Keratinocyte (primary cell): ENCODE measurements around the gene PRODH. TPM values are rescaled to one million over a fixed set of nuclear protein-coding genes. Genes with fewer than 3 reads are reported as not detected.

Source experiments
- DNase-seq: peaks from one replicate; pipeline ENCODE4 v3.0.0-alpha.2; 2011; ENCODE audit warnings: low read depth, missing footprints, low spot score
- FAIRE-seq: peaks from 2 replicates; lab custom pipeline; 2011; peaks lifted over from hg19 to GRCh38; lab: Jason Lieb, UNC
- H2AFZ ChIP-seq: 2 replicates; pipeline ENCODE4 v1.6.0; 2012; ENCODE audit warnings: low read length, control low read depth, inconsistent platforms; ENCODE audit not compliant: control insufficient read depth
- H3K27ac ChIP-seq: 2 replicates; pipeline ENCODE4 v1.5.1; 2011; ENCODE audit warnings: low read length; ENCODE audit not compliant: control insufficient read depth, insufficient read depth
- H3K27me3 ChIP-seq: 3 replicates; pipeline ENCODE4 v1.6.0; 2011; ENCODE audit warnings: low read length; ENCODE audit not compliant: control insufficient read depth, insufficient read depth; ENCODE audit errors: extremely low read depth
- H3K36me3 ChIP-seq, 2 experiments: 2 replicates in 1 of 2; 3 replicates in 1 of 2; pipeline ENCODE4 v1.5.1; 2011; ENCODE audit warnings: low read length in 2 of 2, mild to moderate bottlenecking in 1 of 2; ENCODE audit not compliant: control insufficient read depth in 2 of 2, insufficient read depth in 2 of 2; ENCODE audit errors: extremely low read depth in 1 of 2
- H3K4me1 ChIP-seq: 3 replicates; pipeline ENCODE4 v1.5.1; 2011; ENCODE audit warnings: low read length; ENCODE audit not compliant: control insufficient read depth, insufficient read depth; ENCODE audit errors: extremely low read depth
- H3K4me2 ChIP-seq: 3 replicates; pipeline ENCODE4 v1.6.0; 2011; ENCODE audit warnings: low read depth, low read length; ENCODE audit not compliant: control insufficient read depth, insufficient read depth; ENCODE audit errors: extremely low read depth
- H3K4me3 ChIP-seq, 3 experiments: fragments of 200-600 bp in 1 of 3; sonication (generic) in 1 of 3; 2 replicates in 2 of 3; 3 replicates in 1 of 3; pipeline ENCODE4 v1.5.1; 2011 to 2016; ENCODE audit warnings: low read length in 3 of 3, mild to moderate bottlenecking in 3 of 3, control low read depth in 2 of 3, inconsistent platforms in 1 of 3, low read depth in 1 of 3, mixed read lengths in 1 of 3, mixed run types in 1 of 3, moderate library complexity in 1 of 3; ENCODE audit not compliant: control insufficient read depth in 2 of 3, insufficient read depth in 2 of 3; ENCODE audit errors: extremely low read depth in 1 of 3
- H3K79me2 ChIP-seq: 2 replicates; pipeline ENCODE4 v1.6.0; 2012; ENCODE audit warnings: low read length; ENCODE audit not compliant: control insufficient read depth, insufficient read depth
- H3K9ac ChIP-seq: 3 replicates; pipeline ENCODE4 v1.6.0; 2011; ENCODE audit warnings: low read length; ENCODE audit not compliant: control insufficient read depth, insufficient read depth; ENCODE audit errors: extremely low read depth
- H3K9me1 ChIP-seq: 3 replicates; pipeline ENCODE4 v1.6.0; 2011; ENCODE audit warnings: low read length; ENCODE audit not compliant: control insufficient read depth, insufficient read depth; ENCODE audit errors: extremely low read depth
- H3K9me3 ChIP-seq: 2 replicates; pipeline ENCODE4 v1.5.1; 2012; ENCODE audit warnings: low read depth, low read length; ENCODE audit not compliant: control insufficient read depth
- H4K20me1 ChIP-seq: 3 replicates; pipeline ENCODE4 v1.6.0; 2011; ENCODE audit warnings: low read length; ENCODE audit not compliant: control insufficient read depth, insufficient read depth; ENCODE audit errors: extremely low read depth
- CTCF ChIP-seq, 3 experiments: IDR thresholded peaks in 1 of 3; conservative IDR thresholded peaks in 1 of 3; optimal IDR thresholded peaks in 1 of 3; 2 replicates in 2 of 3; 3 replicates in 1 of 3; pipeline versions ENCODE3 to v1.5.1; 2011; ENCODE audit warnings: low read length in 3 of 3, mild to moderate bottlenecking in 3 of 3, moderate library complexity in 2 of 3, control low read depth in 1 of 3, inconsistent platforms in 1 of 3; ENCODE audit not compliant: insufficient read depth in 2 of 3; ENCODE audit errors: extremely low read depth in 1 of 3
- EZH2 ChIP-seq: IDR thresholded peaks from one replicate; pipeline ENCODE4 v1.6.1; 2012; ENCODE audit warnings: inconsistent platforms, mild to moderate bottlenecking, low read length, moderate library complexity
- dilution Hi-C: fragments of 300-500 bp; cut with MboI; formaldehyde crosslinking; loops from one replicate; pipeline ENCODE4 v1.7.0; 2020; ENCODE audit warnings: low sequenced_read_pairs; ENCODE audit not compliant: extremely low pct_ligation_motif_present
- polyA minus RNA-seq, 3 experiments: library from RNA; depleted of rRNA, polyadenylated mRNA; stranded (reverse); fragments of >200 nt; gene quantifications; 1 replicate in 1 of 3; 2 replicates in 1 of 3; 3 replicates in 1 of 3; pipeline ENCODE4 v1.2.3, GENCODE V29; 2011
- polyA plus RNA-seq, 5 experiments: library from polyadenylated mRNA; depleted of rRNA in 3 of 5; stranded (reverse) in 3 of 5; stranded (forward) in 1 of 5; unstranded in 1 of 5; fragments of >200 nt; gene quantifications; 1 replicate in 1 of 5; 2 replicates in 3 of 5; 3 replicates in 1 of 5; pipeline versions ENCODE4 v1.2.1 to v1.2.3, GENCODE V29; 2011 to 2012; ENCODE audit warnings: missing spikeins in 2 of 5, low read depth in 1 of 5, low replicate concordance in 1 of 5

PRODH gene
- polyA plus RNA-seq (6.7 to 36.1 TPM (median 12.3 TPM) in 3 replicates), polyA minus RNA-seq (8.7 to 22.1 TPM (median 11.3 TPM) in 3 replicates)
- polyA plus RNA-seq (2011; ENCODE audit: low read depth): 13.9 TPM
- 3.7 and 8.6 TPM in 2 replicates for polyA plus RNA-seq (2011; cell fraction: cytosol; rRNA removed)
- polyA plus RNA-seq (2011; cell fraction: nucleus; rRNA removed): 44.5 and 65.8 TPM in 2 replicates
- polyA plus RNA-seq (2012; ENCODE audit: low replicate concordance): 5.7 and 24.0 TPM in 2 replicates
- 15.5 TPM for polyA minus RNA-seq (2011; cell fraction: cytosol; rRNA and poly(A)+ RNA removed)
- polyA minus RNA-seq (2011; cell fraction: nucleus; rRNA and poly(A)+ RNA removed): 14.8 and 18.3 TPM in 2 replicates

- Histone ChIP-seq H3K79me2 (no peaks in the 10 kb centered on the region), H3K4me2 (no peak within 1 kb of the TSS), H3K36me3 (no peaks in the 10 kb centered on the region), H3K9me1 (no peaks in the 10 kb centered on the region), H2AFZ (no peak within 1 kb of the TSS), H3K27me3 (no peaks in the 10 kb centered on the region), H3K4me3 (no peak within 1 kb of the TSS), H3K4me1 (no peaks in the 10 kb centered on the region), H4K20me1 (no peaks in the 10 kb centered on the region), H3K9ac (no peak within 1 kb of the TSS), H3K27ac (no peak within 1 kb of the TSS), H3K9me3 (no peaks in the 10 kb centered on the region)
- dilution Hi-C loops: no loop called here
- TF ChIP-seq CTCF (optimal IDR thresholded peaks at IDR 0.05 in 1 of 3, IDR thresholded peaks at IDR 0.05 in 1 of 3, conservative IDR thresholded peaks at IDR 0.05 in 1 of 3; ENCODE audit: extremely low read depth in 1 of 3, insufficient read depth in 2 of 3, low read length in 3 of 3) (no peak), EZH2 (no peak)
- no peak for FAIRE-seq
- DNase-seq: no peak
Measured at GRCh38 chr22:18935889-18936529, at the start of gene PRODH. Gene PRODH, minus strand, starts transcription at chr22:18936293. Its CDS starts 6 bp downstream, at chr22:18936287.

GRCh38 chr22:18985780-18986179 is 49.7 kb upstream of the PRODH start:
- no peak for FAIRE-seq
- TF ChIP-seq CTCF (optimal IDR thresholded peaks at IDR 0.05 in 1 of 3, IDR thresholded peaks at IDR 0.05 in 1 of 3, conservative IDR thresholded peaks at IDR 0.05 in 1 of 3; ENCODE audit: extremely low read depth in 1 of 3, insufficient read depth in 2 of 3, low read length in 3 of 3) (no peak), EZH2 (no peak)

More at GRCh38 chr22:18985780-18986179, 49.7 kb upstream of the PRODH start:
- dilution Hi-C loops: no loop called here
- H3K9ac ChIP-seq: no peak overlapping the region
- no peaks in the 10 kb centered on the region for H3K4me1 ChIP-seq
- H2AFZ ChIP-seq: no peak overlapping the region
- no peaks in the 10 kb centered on the region for H3K79me2 ChIP-seq
- peaks cover 3% of the 10 kb centered on the region for H3K9me3 ChIP-seq
- H3K36me3 ChIP-seq: no peaks in the 10 kb centered on the region
- H3K4me2 ChIP-seq: no peak overlapping the region
- H4K20me1 ChIP-seq: no peaks in the 10 kb centered on the region
- no peaks in the 10 kb centered on the region for H3K27me3 ChIP-seq
- no peak overlapping the region for H3K4me3 ChIP-seq
- no peak overlapping the region for H3K27ac ChIP-seq
- DNase-seq: no peak
- no peaks in the 10 kb centered on the region for H3K9me1 ChIP-seq
